Thymus (tissue), 11 donors: ENCODE results near the gene UGT1A6. TPM values are rescaled to one million over a fixed set of nuclear protein-coding genes. Genes with fewer than 3 reads are reported as not detected.
"Not testable (repeated sequence)": the region's sequence is repeated elsewhere in the genome, so short reads cannot be mapped to it uniquely, and the experiment has no call there.

Source experiments
- DNase-seq, 9 donors: peaks; one replicate each; pipeline ENCODE4 v3.0.0-alpha.2; 2013; ENCODE audit warnings: low spot score in 9 of 9, low read depth in 6 of 9, missing footprints in 1 of 9
- H3K27ac ChIP-seq, 2 donors: one replicate each; pipeline ENCODE4 v1.5.1; 2013; ENCODE audit warnings: control low read depth in 1 of 2, low read depth in 1 of 2, low read length in 1 of 2, mild to moderate bottlenecking in 1 of 2, moderate library complexity in 1 of 2
- H3K27me3 ChIP-seq, 2 donors: one replicate each; pipeline ENCODE4 v1.5.1; 2013; ENCODE audit warnings: low read length in 1 of 2; ENCODE audit not compliant: control insufficient read depth in 2 of 2, insufficient read depth in 1 of 2
- H3K36me3 ChIP-seq, 2 donors: one replicate each; pipeline ENCODE4 v1.5.1; 2013; ENCODE audit warnings: low read length in 1 of 2, mild to moderate bottlenecking in 1 of 2, moderate library complexity in 1 of 2; ENCODE audit not compliant: control insufficient read depth in 2 of 2, insufficient read depth in 2 of 2
- H3K4me1 ChIP-seq, 2 donors: one replicate each; pipeline ENCODE4 v1.5.1; 2013; ENCODE audit warnings: low read length in 2 of 2; ENCODE audit not compliant: control insufficient read depth in 2 of 2, insufficient read depth in 2 of 2
- H3K4me3 ChIP-seq, 2 donors: one replicate each; pipeline ENCODE4 v1.5.1; 2013; ENCODE audit warnings: low read length in 2 of 2, control low read depth in 1 of 2, mild to moderate bottlenecking in 1 of 2
- H3K9me3 ChIP-seq, 2 donors: one replicate each; pipeline ENCODE4 v1.5.1; 2013; ENCODE audit warnings: low read length in 1 of 2, mild to moderate bottlenecking in 1 of 2; ENCODE audit not compliant: control insufficient read depth in 2 of 2, insufficient read depth in 1 of 2
- WGBS: extraction: QIAGEN DNeasy Blood & Tissue Kit; methylation state at CpG from one replicate; pipeline ENCODE4 v1.1.7; 2013; 5-methylcytosine and 5-hydroxymethylcytosine counted together
- polyA plus RNA-seq: library from polyadenylated mRNA; stranded (reverse); fragments of 200-250 nt; gene quantifications from one replicate; pipeline ENCODE4 v1.2.3, GENCODE V29; 2013
- total RNA-seq: library from RNA; stranded (reverse); fragments of 120-200 nt; gene quantifications from one replicate; pipeline ENCODE4 v1.2.4, GENCODE V29; 2013
- donor health status: healthy.

The UGT1A6 gene
- total and polyA plus RNA-seq, 2 donors = 1.1 to 4.5 TPM

- no peaks in the 10 kb centered on the region for H3K4me1 ChIP-seq
- H3K27ac ChIP-seq = no peak overlapping the region
- H3K9me3 ChIP-seq = no peaks in the 10 kb centered on the region
- H3K36me3 ChIP-seq = no peaks in the 10 kb centered on the region
- DNase-seq = no peak
- 81% methylated on average over 2 of the region's 2 CpGs for WGBS
- H3K4me3 ChIP-seq = no peak overlapping the region
- H3K27me3 ChIP-seq = peaks cover 0 to 2% of the 10 kb centered on the region in 2 donors
Measured at GRCh38 chr2:233740870-233741269, 48.2 kb downstream of the UGT1A6 start.

GRCh38 chr2:233743464-233744259 is 51.0 kb downstream of the UGT1A6 start:
- Histone ChIP-seq H3K36me3 (no peaks in the 10 kb centered on the region), H3K27ac (no peak overlapping the region), H3K4me1 (no peaks in the 10 kb centered on the region), H3K27me3 (peaks cover 0 to 2% of the 10 kb centered on the region in 2 donors), H3K9me3 (no peaks in the 10 kb centered on the region), H3K4me3 (no peak overlapping the region)
- WGBS = 97% methylated on average over 45 of the region's 46 CpGs
- no peak for DNase-seq

GRCh38 chr2:233745073-233745755 is 52.5 kb downstream of the UGT1A6 start:
- peaks cover 0 to 2% of the 10 kb centered on the region in 2 donors for H3K27me3 ChIP-seq
- no peak overlapping the region for H3K27ac ChIP-seq
- H3K4me1 ChIP-seq = no peaks in the 10 kb centered on the region
- H3K4me3 ChIP-seq = no peak overlapping the region
- DNase-seq = no peak
- no peaks in the 10 kb centered on the region for H3K9me3 ChIP-seq
- 92% methylated on average over 5 of the region's 5 CpGs for WGBS
- H3K36me3 ChIP-seq = no peaks in the 10 kb centered on the region

- H3K4me1 ChIP-seq, H3K9me3 ChIP-seq, H3K27ac ChIP-seq, DNase-seq, H3K27me3 ChIP-seq, H3K4me3 ChIP-seq, H3K36me3 ChIP-seq: not testable (repeated sequence)
- WGBS = 95% methylated on average over 2 of the region's 2 CpGs
Measured at GRCh38 chr2:233745838-233746237, 53.1 kb downstream of the UGT1A6 start.

- WGBS = 80% methylated on average over 10 of the region's 10 CpGs
- Histone ChIP-seq H3K4me1 (no peaks in the 10 kb centered on the region), H3K9me3 (peaks cover 0 to 9% of the 10 kb centered on the region in 2 donors), H3K36me3 (no peaks in the 10 kb centered on the region), H3K27ac (no peak overlapping the region), H3K4me3 (no peak overlapping the region), H3K27me3 (peaks cover 0 to 2% of the 10 kb centered on the region in 2 donors)
- no peak for DNase-seq
Measured at GRCh38 chr2:233746475-233747282, 54.0 kb downstream of the UGT1A6 start.

GRCh38 chr2:233747283-233747544 is 54.5 kb downstream of the UGT1A6 start:
- Histone ChIP-seq H3K4me3 (no peak overlapping the region), H3K36me3 (no peaks in the 10 kb centered on the region), H3K4me1 (no peaks in the 10 kb centered on the region), H3K27ac (no peak overlapping the region), H3K9me3 (peaks cover 0 to 9% of the 10 kb centered on the region in 2 donors), H3K27me3 (peaks cover 0 to 2% of the 10 kb centered on the region in 2 donors)
- DNase-seq = no peak
- WGBS = 90% methylated on average over 6 of the region's 6 CpGs

- DNase-seq, H3K36me3 ChIP-seq, H3K27me3 ChIP-seq, H3K4me3 ChIP-seq, H3K4me1 ChIP-seq, H3K27ac ChIP-seq, H3K9me3 ChIP-seq: not testable (repeated sequence)
- 89% methylated on average over 2 of the region's 2 CpGs for WGBS
Measured at GRCh38 chr2:233750689-233751088, 58.0 kb downstream of the UGT1A6 start.

- not testable (repeated sequence) for H3K36me3 ChIP-seq, DNase-seq, H3K4me3 ChIP-seq, H3K27me3 ChIP-seq, H3K4me1 ChIP-seq, H3K9me3 ChIP-seq, H3K27ac ChIP-seq
- 82% methylated on average over 2 of the region's 2 CpGs for WGBS
Measured at GRCh38 chr2:233751212-233752009, 58.7 kb downstream of the UGT1A6 start.
